Osteoblast (primary cell): ENCODE data around the gene ATP6V1F. TPM values are rescaled to one million over a fixed set of nuclear protein-coding genes. Genes with fewer than 3 reads are reported as not detected.
A peak's percentile ranks its signal among the peaks of the same experiment; 100 is the strongest.

Experiments
- DNase-seq: peaks from one replicate; pipeline ENCODE4 v3.0.0; 2011; ENCODE audit warnings: low spot score, mixed read lengths; ENCODE audit not compliant: insufficient read length; ENCODE audit errors: missing footprints
- H2AFZ ChIP-seq: 2 replicates; pipeline ENCODE4 v1.6.0; 2011; ENCODE audit warnings: mild to moderate bottlenecking, low read length
- H3K27ac ChIP-seq: 2 replicates; pipeline ENCODE4 v1.5.1; 2011; ENCODE audit warnings: mild to moderate bottlenecking, low read depth, low read length, moderate library complexity
- H3K27me3 ChIP-seq: 2 replicates; pipeline ENCODE4 v1.6.0; 2012; ENCODE audit warnings: mild to moderate bottlenecking, control low read depth, inconsistent platforms, low read length, moderate library complexity; ENCODE audit not compliant: insufficient read depth
- H3K36me3 ChIP-seq: 2 replicates; pipeline ENCODE4 v1.5.1; 2011; ENCODE audit warnings: mild to moderate bottlenecking, low read length, control low read depth, moderate library complexity; ENCODE audit not compliant: insufficient read depth
- H3K4me1 ChIP-seq: 2 replicates; pipeline ENCODE4 v1.5.1; 2011; ENCODE audit warnings: mild to moderate bottlenecking, low read length, control low read depth, moderate library complexity; ENCODE audit not compliant: insufficient read depth
- H3K4me2 ChIP-seq: 2 replicates; pipeline ENCODE4 v1.6.0; 2011; ENCODE audit warnings: mild to moderate bottlenecking, low read length; ENCODE audit not compliant: insufficient read depth
- H3K4me3 ChIP-seq: fragments of 200-600 bp; sonication (generic); 3 replicates; pipeline ENCODE4 v1.5.1; 2012; ENCODE audit warnings: mild to moderate bottlenecking, low read length, inconsistent platforms; ENCODE audit not compliant: insufficient read depth
- H3K79me2 ChIP-seq: 2 replicates; pipeline ENCODE4 v1.6.0; 2012; ENCODE audit warnings: mild to moderate bottlenecking, low read length, control low read depth, inconsistent platforms; ENCODE audit not compliant: insufficient read depth
- H3K9me3 ChIP-seq: 2 replicates; pipeline ENCODE4 v1.5.1; 2011; ENCODE audit warnings: low read depth, low read length, control low read depth
- H4K20me1 ChIP-seq: 2 replicates; pipeline ENCODE4 v1.6.0; 2012; ENCODE audit warnings: mild to moderate bottlenecking, low read length, control low read depth; ENCODE audit not compliant: insufficient read depth
- CTCF ChIP-seq: IDR thresholded peaks from 2 replicates; pipeline ENCODE4 v1.5.1; 2011; ENCODE audit warnings: mild to moderate bottlenecking, low read depth, low read length, moderate library complexity; ENCODE audit errors: extremely low read depth
- total RNA-seq: library from RNA; depleted of rRNA; stranded (reverse); fragments of >200 nt; gene quantifications from 2 replicates; pipeline ENCODE4 v1.2.3, GENCODE V29; 2012

The ATP6V1F gene
- total RNA-seq, 1 donor = 91.9 TPM

- H3K4me1 ChIP-seq = peaks cover 59% of the 10 kb centered on the region
- peak; percentile 99 for DNase-seq
Measured at GRCh38 chr7:128833148-128833945, 29.3 kb upstream of the ATP6V1F start.

GRCh38 chr7:128833946-128834325, 28.7 kb upstream of the ATP6V1F start:
- TF ChIP-seq CTCF = no peak
- H3K36me3 ChIP-seq = peaks cover 43% of the 10 kb centered on the region
- peak overlapping the region; percentile 90 for H3K4me2 ChIP-seq
- H3K4me1 ChIP-seq = peaks cover 53% of the 10 kb centered on the region
- no peaks in the 10 kb centered on the region for H3K27me3 ChIP-seq
- H4K20me1 ChIP-seq = peaks cover 64% of the 10 kb centered on the region
- H3K79me2 ChIP-seq = peaks cover 82% of the 10 kb centered on the region
- H3K9me3 ChIP-seq = no peaks in the 10 kb centered on the region
- no peak overlapping the region for H2AFZ ChIP-seq
- peak overlapping the region; percentile 92 for H3K27ac ChIP-seq
- no peak for DNase-seq
- peak overlapping the region; percentile 95 for H3K4me3 ChIP-seq

More at GRCh38 chr7:128833148-128833945, 29.3 kb upstream of the ATP6V1F start:
- H2AFZ ChIP-seq = no peak overlapping the region
- peak overlapping the region; percentile 92 for H3K27ac ChIP-seq
- H3K4me2 ChIP-seq = peak overlapping the region; percentile 90
- peaks cover 77% of the 10 kb centered on the region for H3K79me2 ChIP-seq
- peaks cover 37% of the 10 kb centered on the region for H3K36me3 ChIP-seq
- peak overlapping the region; percentile 95 for H3K4me3 ChIP-seq
- no peaks in the 10 kb centered on the region for H3K9me3 ChIP-seq
- H3K27me3 ChIP-seq = no peaks in the 10 kb centered on the region
- no peak for TF ChIP-seq CTCF
- peaks cover 59% of the 10 kb centered on the region for H4K20me1 ChIP-seq

GRCh38 chr7:128835231-128835751, 27.4 kb upstream of the ATP6V1F start:
- H4K20me1 ChIP-seq = peaks cover 73% of the 10 kb centered on the region
- peak overlapping the region; percentile 40 for H3K4me2 ChIP-seq
- no peak overlapping the region for H3K4me3 ChIP-seq
- peaks cover 93% of the 10 kb centered on the region for H3K79me2 ChIP-seq
- peaks cover 44% of the 10 kb centered on the region for H3K4me1 ChIP-seq
- H3K27me3 ChIP-seq = no peaks in the 10 kb centered on the region
- TF ChIP-seq CTCF = no peak
- H3K27ac ChIP-seq = peak overlapping the region; percentile 84
- peak; percentile 70 for DNase-seq
- peaks cover 57% of the 10 kb centered on the region for H3K36me3 ChIP-seq
- no peaks in the 10 kb centered on the region for H3K9me3 ChIP-seq
- H2AFZ ChIP-seq = no peak overlapping the region
